GM23338 (cell line): ENCODE measurements around the gene ZFP14. TPM values are rescaled to one million over a fixed set of nuclear protein-coding genes. Genes with fewer than 3 reads are reported as not detected.

Source experiments
- ATAC-seq: fragments of 200-7000 bp; cut with Tn5 transposase; 3 replicates; pipeline ENCODE4 v1.9.1; 2020
- DNase-seq: peaks from one replicate; pipeline ENCODE4 v3.0.0-alpha.2; 2015; ENCODE audit warnings: low spot score
- H2AFZ ChIP-seq: fragments of 200-600 bp; sonication (generic); 2 replicates; pipeline ENCODE4 v1.8.0; 2016; ENCODE audit warnings: antibody characterized with exemption, mild to moderate bottlenecking, moderate library complexity
- H3F3A ChIP-seq: fragments of 200-600 bp; sonication (generic); replicated peaks from 2 replicates; pipeline ENCODE4 v1.8.0; 2017; ENCODE audit warnings: antibody characterized with exemption, mixed run types, low read depth
- H3K27ac ChIP-seq: fragments of 200-600 bp; sonication (generic); 2 replicates; pipeline ENCODE4 v1.6.1; 2016; ENCODE audit warnings: low read depth
- H3K27me3 ChIP-seq: fragments of 200-600 bp; sonication (generic); 2 replicates; pipeline ENCODE4 v1.8.0; 2016; ENCODE audit warnings: mild to moderate bottlenecking, mixed run types, moderate library complexity; ENCODE audit not compliant: insufficient read depth
- H3K36me3 ChIP-seq: fragments of 200-600 bp; sonication (generic); 2 replicates; pipeline ENCODE4 v1.8.0; 2016; ENCODE audit warnings: mild to moderate bottlenecking; ENCODE audit not compliant: insufficient read depth
- H3K4me1 ChIP-seq: fragments of 200-600 bp; sonication (generic); 2 replicates; pipeline ENCODE4 v1.8.0; 2016; ENCODE audit warnings: mild to moderate bottlenecking, moderate library complexity; ENCODE audit not compliant: insufficient read depth
- H3K4me2 ChIP-seq: fragments of 200-600 bp; sonication (generic); 2 replicates; pipeline ENCODE4 v1.7.1; 2017; ENCODE audit warnings: mixed run types
- H3K4me3 ChIP-seq: fragments of 200-600 bp; sonication (generic); 2 replicates; pipeline ENCODE4 v1.6.1; 2016; ENCODE audit warnings: mixed run types
- H3K79me2 ChIP-seq: fragments of 200-600 bp; sonication (generic); replicated peaks from 2 replicates; pipeline ENCODE4 v1.8.0; 2017; ENCODE audit warnings: mild to moderate bottlenecking; ENCODE audit not compliant: insufficient read depth
- H3K9me2 ChIP-seq: fragments of 200-600 bp; sonication (generic); 2 replicates; pipeline ENCODE4 v1.8.0; 2017; ENCODE audit not compliant: insufficient read depth
- H4K20me1 ChIP-seq: fragments of 200-600 bp; sonication (generic); replicated peaks from 2 replicates; pipeline ENCODE4 v1.8.0; 2017; ENCODE audit warnings: mild to moderate bottlenecking; ENCODE audit not compliant: insufficient read depth
- H3K27ac Mint-ChIP-seq: 2 replicates; pipeline ENCODE4 v1.8.0; 2020; ENCODE audit warnings: inconsistent platforms, mild to moderate bottlenecking, moderate library complexity, mixed read lengths
- H3K27me3 Mint-ChIP-seq: 3 replicates; pipeline ENCODE4 v1.8.0; 2022; ENCODE audit warnings: low read depth, mild to moderate bottlenecking, moderate library complexity, mixed read lengths, inconsistent platforms; ENCODE audit not compliant: insufficient read depth, poor library complexity
- H3K36me3 Mint-ChIP-seq: 3 replicates; pipeline ENCODE4 v1.8.0; 2021; ENCODE audit warnings: low read depth, mild to moderate bottlenecking, inconsistent platforms, moderate library complexity, mixed read lengths
- H3K4me1 Mint-ChIP-seq: 3 replicates; pipeline ENCODE4 v1.8.0; 2020; ENCODE audit warnings: mild to moderate bottlenecking, inconsistent platforms, mixed read lengths
- H3K4me3 Mint-ChIP-seq: 3 replicates; pipeline ENCODE4 v1.8.0; 2021; ENCODE audit warnings: moderate library complexity, mild to moderate bottlenecking, inconsistent platforms, mixed read lengths
- H3K9me3 Mint-ChIP-seq: 3 replicates; pipeline ENCODE4 v1.8.0; 2020; ENCODE audit warnings: moderate library complexity, mild to moderate bottlenecking, inconsistent platforms, mixed read lengths
- CREB1 ChIP-seq: fragments of 250-450 bp; sonication (Bioruptor Pico); IDR thresholded peaks from 2 replicates; pipeline ENCODE4 v1.5.0; 2020; ENCODE audit warnings: low read depth, mild to moderate bottlenecking, moderate library complexity
- CTCF ChIP-seq, 2 experiments: fragments of 200-600 bp in 1 of 2; sonication (generic) in 1 of 2; conservative IDR thresholded peaks; 2 replicates each; pipeline versions ENCODE4 v1.5.1 to v1.6.1; 2016 to 2017; ENCODE audit warnings: antibody characterized with exemption in 2 of 2, low read depth in 2 of 2, mild to moderate bottlenecking in 2 of 2, moderate library complexity in 1 of 2
- EZH2 ChIP-seq: fragments of 200-600 bp; sonication (generic); IDR thresholded peaks from one replicate; pipeline ENCODE4 v1.8.0; 2017; ENCODE audit warnings: antibody characterized with exemption, mild to moderate bottlenecking, low read depth; ENCODE audit not compliant: unreplicated experiment
- EZH2phosphoT487 ChIP-seq: fragments of 200-600 bp; sonication (generic); IDR thresholded peaks from one replicate; pipeline ENCODE4 v1.8.1; 2018; ENCODE audit warnings: antibody characterized with exemption; ENCODE audit not compliant: unreplicated experiment
- JUNB ChIP-seq: IDR thresholded peaks from one replicate; pipeline ENCODE4 v1.6.1; 2016; ENCODE audit warnings: antibody characterized with exemption; ENCODE audit not compliant: unreplicated experiment
- NANOG ChIP-seq: IDR thresholded peaks from 2 replicates; pipeline ENCODE4 v1.6.1; 2016; ENCODE audit warnings: antibody characterized with exemption, borderline replicate concordance
- POLR2AphosphoS5 ChIP-seq: IDR thresholded peaks from 2 replicates; pipeline ENCODE4 v1.6.1; 2016; ENCODE audit warnings: antibody characterized with exemption, low read depth
- REST ChIP-seq: IDR thresholded peaks from one replicate; pipeline ENCODE4 v1.6.1; 2018; ENCODE audit warnings: antibody characterized with exemption; ENCODE audit not compliant: unreplicated experiment
- STAT1 ChIP-seq: IDR thresholded peaks from one replicate; pipeline ENCODE4 v1.6.1; 2016; ENCODE audit warnings: antibody characterized with exemption; ENCODE audit not compliant: unreplicated experiment
- ZNF114 ChIP-seq: fragments of 250-450 bp; sonication (Bioruptor Pico); IDR thresholded peaks from 2 replicates; pipeline ENCODE4 v1.5.0; 2020; ENCODE audit warnings: mild to moderate bottlenecking, moderate library complexity
- ZNF331 ChIP-seq: fragments of 250-450 bp; sonication (Bioruptor Pico); IDR thresholded peaks from 2 replicates; pipeline ENCODE4 v1.5.0; 2020; ENCODE audit warnings: low read depth, mild to moderate bottlenecking, moderate library complexity
- ZNF462 ChIP-seq: fragments of 250-450 bp; sonication (Bioruptor Pico); IDR thresholded peaks from 2 replicates; pipeline ENCODE4 v1.5.0; 2020; ENCODE audit warnings: mild to moderate bottlenecking, moderate library complexity
- polyA plus RNA-seq: library from polyadenylated mRNA; unstranded; fragments of >200 nt; fragmentation: Nextera tagmentation; extraction: Ambion mirVana; gene quantifications from 2 replicates; pipeline ENCODE4 v1.2.1, GENCODE V29; 2016
- total RNA-seq: library from RNA; depleted of rRNA; stranded (reverse); fragments of >200 nt; shearing (Covaris generic); gene quantifications from 2 replicates; pipeline ENCODE4 v1.2.3, GENCODE V29; 2014
- TF ChIP-seq, protein P1 (sequence below): IDR thresholded peaks from 2 replicates; pipeline ENCODE4 v1.6.1; 2016; ENCODE audit warnings: antibody characterized with exemption

The ZFP14 gene
- total and polyA plus RNA-seq, 2 experiments from 2014 or later, result 9.0 to 10.4 TPM

GRCh38 chr19:36409841-36410240 is 30.8 kb upstream of the ZFP14 start:
- Mint-ChIP-seq H3K9me3 (no peaks in the 10 kb centered on the region), H3K27me3 (peaks cover 6% of the 10 kb centered on the region), H3K27ac (no peak overlapping the region), H3K4me3 (no peak overlapping the region), H3K36me3 (peaks cover 61% of the 10 kb centered on the region), H3K4me1 (no peaks in the 10 kb centered on the region)
- H3K9me2 ChIP-seq, result no peaks in the 10 kb centered on the region
- H3K36me3 ChIP-seq, result peaks cover 36% of the 10 kb centered on the region
- ATAC-seq (no peak), DNase-seq (no peak)
- no peaks in the 10 kb centered on the region for H3K27me3 ChIP-seq
- TF ChIP-seq CREB1, result no peak
- no peak for TF ChIP-seq ZNF331
- no peak for TF ChIP-seq ZNF114 (CRISPR knock-in tag)
- no peak for TF ChIP-seq EZH2phosphoT487
- no peak for TF ChIP-seq REST
- no peak for TF ChIP-seq STAT1
- TF ChIP-seq, protein P1, sequence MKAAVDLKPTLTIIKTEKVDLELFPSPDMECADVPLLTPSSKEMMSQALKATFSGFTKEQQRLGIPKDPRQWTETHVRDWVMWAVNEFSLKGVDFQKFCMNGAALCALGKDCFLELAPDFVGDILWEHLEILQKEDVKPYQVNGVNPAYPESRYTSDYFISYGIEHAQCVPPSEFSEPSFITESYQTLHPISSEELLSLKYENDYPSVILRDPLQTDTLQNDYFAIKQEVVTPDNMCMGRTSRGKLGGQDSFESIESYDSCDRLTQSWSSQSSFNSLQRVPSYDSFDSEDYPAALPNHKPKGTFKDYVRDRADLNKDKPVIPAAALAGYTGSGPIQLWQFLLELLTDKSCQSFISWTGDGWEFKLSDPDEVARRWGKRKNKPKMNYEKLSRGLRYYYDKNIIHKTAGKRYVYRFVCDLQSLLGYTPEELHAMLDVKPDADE, result no peak
- no peak for TF ChIP-seq NANOG
- no peak for TF ChIP-seq EZH2
- no peak for TF ChIP-seq ZNF462 (CRISPR knock-in tag)
- TF ChIP-seq JUNB, result no peak
- no peak for TF ChIP-seq POLR2AphosphoS5
- no peak for TF ChIP-seq CTCF (conservative IDR thresholded peaks at IDR 0.05; ENCODE audit: low read depth in 2 of 2)
- no peak overlapping the region for H3K4me2 ChIP-seq
- no peak overlapping the region for H3K27ac ChIP-seq
- H3K4me3 ChIP-seq, result no peak overlapping the region
- H4K20me1 ChIP-seq, result peaks cover 11% of the 10 kb centered on the region; the same call in 1 of the 2 replicates
- no peaks in the 10 kb centered on the region for H3K4me1 ChIP-seq
- H3K79me2 ChIP-seq, result peaks cover 57% of the 10 kb centered on the region
- no peaks in the 10 kb centered on the region for H3F3A ChIP-seq
- no peak overlapping the region for H2AFZ ChIP-seq
